Gastroesophageal sphincter (tissue), 4 donors: ENCODE measurements around the gene PRELID1. TPM values are rescaled to one million over a fixed set of nuclear protein-coding genes. Genes with fewer than 3 reads are reported as not detected.
A peak's percentile ranks its signal among the peaks of the same experiment; 100 is the strongest.

Experiments used
- ATAC-seq: fragments of 150-250 bp; one replicate; pipeline ENCODE4 v1.9.1; 2016; ENCODE audit warnings: mild to moderate bottlenecking, moderate library complexity
- H3K27ac ChIP-seq, 4 donors: fragments of 200-600 bp; sonication (generic) in 3 of 4; 1 replicate in 3 of 4; 2 replicates in 1 of 4; pipeline ENCODE4 v1.5.1; 2016 to 2019
- H3K27me3 ChIP-seq: fragments of 200-600 bp; sonication (generic); one replicate; pipeline ENCODE4 v1.5.1; 2019
- H3K36me3 ChIP-seq, 2 donors: fragments of 200-600 bp; sonication (generic); one replicate each; pipeline ENCODE4 v1.5.1; 2019; ENCODE audit warnings: control low read depth in 1 of 2
- H3K4me1 ChIP-seq, 3 donors: fragments of 200-600 bp; sonication (generic); 1 replicate in 2 of 3; 2 replicates in 1 of 3; pipeline ENCODE4 v1.5.1; 2016 to 2019; ENCODE audit warnings: control low read depth in 2 of 3
- H3K4me3 ChIP-seq, 2 donors: fragments of 200-600 bp; sonication (generic); one replicate each; pipeline ENCODE4 v1.5.1; 2019; ENCODE audit warnings: mild to moderate bottlenecking in 1 of 2, moderate library complexity in 1 of 2
- H3K9me3 ChIP-seq, 3 donors: fragments of 200-600 bp; sonication (generic); one replicate each; pipeline ENCODE4 v1.5.1; 2017 to 2019; ENCODE audit warnings: control low read depth in 2 of 3
- CTCF ChIP-seq, 4 experiments: fragments of 200-600 bp in 2 of 4; fragments of 450-650 bp in 2 of 4; sonication (generic) in 1 of 4; IDR thresholded peaks; one replicate each; pipeline ENCODE4 v1.5.1; 2017 to 2019; ENCODE audit warnings: antibody characterized with exemption in 4 of 4, mild to moderate bottlenecking in 2 of 4, moderate library complexity in 2 of 4
- EP300 ChIP-seq: sonication (generic); formaldehyde crosslinking; IDR thresholded peaks from one replicate; pipeline ENCODE4 v1.6.1; 2017; ENCODE audit warnings: antibody characterized with exemption, mild to moderate bottlenecking
- POLR2A ChIP-seq, 2 donors: fragments of 450-650 bp; IDR thresholded peaks; one replicate each; pipeline ENCODE4 v1.6.1; 2017; ENCODE audit warnings: antibody characterized with exemption in 2 of 2, mild to moderate bottlenecking in 2 of 2, moderate library complexity in 1 of 2
- POLR2AphosphoS5 ChIP-seq: sonication (generic); formaldehyde crosslinking; IDR thresholded peaks from one replicate; pipeline ENCODE4 v1.6.1; 2017; ENCODE audit warnings: antibody characterized with exemption
- WGBS, 2 donors: methylation state at CpG; one replicate each; pipeline ENCODE4 v1.1.5; 2018; ENCODE audit warnings: low coverage in 1 of 2; 5-methylcytosine and 5-hydroxymethylcytosine counted together
- total RNA-seq, 4 donors: library from RNA; depleted of rRNA; stranded (reverse); fragments of >200 nt; gene quantifications; one replicate each; pipeline ENCODE4 v1.1.0, GENCODE V29; 2016

Gene PRELID1
- total RNA-seq, 4 donors from 2014 or later: 60.4 to 97.5 (median 73.5) TPM

GRCh38 chr5:177299697-177300096, 3.9 kb upstream of the PRELID1 start:
- TF ChIP-seq CTCF (IDR thresholded peaks at IDR 0.05) (no peak), POLR2AphosphoS5 (no peak), EP300 (no peak), POLR2A (IDR thresholded peaks at IDR 0.05) (no peak)
- no peaks in the 10 kb centered on the region for H3K9me3 ChIP-seq
- peaks cover 0 to 39% of the 10 kb centered on the region in 2 donors for H3K36me3 ChIP-seq
- H3K4me1 ChIP-seq: peaks cover 0 to 60% (median 38%) of the 10 kb centered on the region in 3 donors
- ATAC-seq: no peak
- no peaks in the 10 kb centered on the region for H3K27me3 ChIP-seq
- 53 to 67% methylated on average over 5 to 8 of the region's 9 CpGs for WGBS, 2 donors
- no peak overlapping the region for H3K4me3 ChIP-seq
- H3K27ac ChIP-seq: peak overlapping the region in 3 of 4 donors; percentile 85 to 91 (median 89)

GRCh38 chr5:177300236-177300880, 3.2 kb upstream of the PRELID1 start:
- H3K9me3 ChIP-seq: no peaks in the 10 kb centered on the region
- H3K27me3 ChIP-seq: no peaks in the 10 kb centered on the region
- peaks cover 0 to 66% (median 38%) of the 10 kb centered on the region in 3 donors for H3K4me1 ChIP-seq
- peak overlapping the region in 3 of 4 donors; percentile 85 to 91 (median 89) for H3K27ac ChIP-seq
- no peak for TF ChIP-seq EP300
- no peak for TF ChIP-seq POLR2AphosphoS5
- TF ChIP-seq POLR2A (IDR thresholded peaks at IDR 0.05): no peak
- TF ChIP-seq CTCF (IDR thresholded peaks at IDR 0.05): peak in 1 of 4 experiments; percentile 20
- H3K4me3 ChIP-seq: no peak overlapping the region
- peak; percentile 48 for ATAC-seq
- 0% methylated on average over 2 to 3 of the region's 4 CpGs for WGBS, 2 donors
- peaks cover 0 to 37% of the 10 kb centered on the region in 2 donors for H3K36me3 ChIP-seq

- H3K27me3 ChIP-seq: no peaks in the 10 kb centered on the region
- peak overlapping the region in 3 of 4 donors; percentile 85 to 91 (median 89) for H3K27ac ChIP-seq
- TF ChIP-seq EP300: no peak
- no peak for TF ChIP-seq CTCF (IDR thresholded peaks at IDR 0.05)
- TF ChIP-seq POLR2AphosphoS5: no peak
- TF ChIP-seq POLR2A (IDR thresholded peaks at IDR 0.05): no peak
- no peak for ATAC-seq
- WGBS, 2 donors: 71 to 74% methylated on average over 2 of the region's 2 CpGs
- no peak overlapping the region for H3K4me3 ChIP-seq
- H3K36me3 ChIP-seq: peaks cover 0 to 37% of the 10 kb centered on the region in 2 donors
- peaks cover 0 to 67% (median 38%) of the 10 kb centered on the region in 3 donors for H3K4me1 ChIP-seq
- H3K9me3 ChIP-seq: no peaks in the 10 kb centered on the region
These were observed 2.6 kb upstream of the PRELID1 start for GRCh38 chr5:177300951-177301350.

- whole genome bisulfite sequencing, 2 donors: no CpG with 5 or more reads among the region's 7 CpGs
- peaks cover 0 to 64% (median 38%) of the 10 kb centered on the region in 3 donors for H3K4me1 ChIP-seq
- ATAC-seq: no peak
- peaks cover 0 to 37% of the 10 kb centered on the region in 2 donors for H3K36me3 ChIP-seq
- H3K4me3 ChIP-seq: no peak overlapping the region
- H3K27me3 ChIP-seq: no peaks in the 10 kb centered on the region
- TF ChIP-seq EP300 (no peak), POLR2A (IDR thresholded peaks at IDR 0.05) (no peak), POLR2AphosphoS5 (no peak), CTCF (IDR thresholded peaks at IDR 0.05) (no peak)
- H3K27ac ChIP-seq: peak overlapping the region in 3 of 4 donors; percentile 85 to 91 (median 89)
- H3K9me3 ChIP-seq: no peaks in the 10 kb centered on the region
These were observed 2.0 kb upstream of the PRELID1 start for GRCh38 chr5:177301503-177302165.
